Nephron (organoid): ENCODE results near the gene BAIAP2L2.
A peak's percentile ranks its signal among the peaks of the same experiment; 100 is the strongest.
"Not testable (repeated sequence)": the region's sequence is repeated elsewhere in the genome, so short reads cannot be mapped to it uniquely, and the experiment has no call there.

ENCODE experiments used
- H3K27ac Mint-ChIP-seq, 3 experiments: 2 replicates each; pipeline ENCODE4 v1.8.0; 2020; ENCODE audit warnings: mixed read lengths in 3 of 3, mild to moderate bottlenecking in 2 of 3, moderate library complexity in 1 of 3
- H3K27me3 Mint-ChIP-seq: 2 replicates; pipeline ENCODE4 v1.8.0; 2021; ENCODE audit warnings: low read depth, mild to moderate bottlenecking, moderate library complexity, mixed read lengths
- H3K36me3 Mint-ChIP-seq: 2 replicates; pipeline ENCODE4 v1.8.0; 2020; ENCODE audit warnings: low read depth, mixed read lengths
- H3K4me1 Mint-ChIP-seq: 2 replicates; pipeline ENCODE4 v1.8.0; 2020; ENCODE audit warnings: mixed read lengths
- H3K4me3 Mint-ChIP-seq, 3 experiments: 2 replicates each; pipeline ENCODE4 v1.8.0; 2020; ENCODE audit warnings: mild to moderate bottlenecking in 3 of 3, mixed read lengths in 3 of 3, moderate library complexity in 2 of 3
- H3K9me3 Mint-ChIP-seq: 2 replicates; pipeline ENCODE4 v1.8.0; 2020; ENCODE audit warnings: mixed read lengths
- CTCF ChIP-seq, 3 experiments: fragments of 200-600 bp; sonication (generic); IDR thresholded peaks; one replicate each; pipeline ENCODE4 v1.5.0; 2021; ENCODE audit warnings: antibody characterized with exemption in 3 of 3; ENCODE audit not compliant: unreplicated experiment in 3 of 3

Gene BAIAP2L2

GRCh38 chr22:38041760-38042487, 68.6 kb downstream of the BAIAP2L2 start:
- no peaks in the 10 kb centered on the region for H3K9me3 Mint-ChIP-seq
- no peaks in the 10 kb centered on the region for H3K36me3 Mint-ChIP-seq
- peaks cover 2% of the 10 kb centered on the region for H3K4me1 Mint-ChIP-seq
- peaks cover 19% of the 10 kb centered on the region for H3K27me3 Mint-ChIP-seq
- TF ChIP-seq CTCF (IDR thresholded peaks at IDR 0.05; ENCODE audit: unreplicated experiment in 3 of 3), result no peak
- no peak overlapping the region for H3K4me3 Mint-ChIP-seq
- H3K27ac Mint-ChIP-seq, result no peak overlapping the region

GRCh38 chr22:38040953-38041759, 69.3 kb downstream of the BAIAP2L2 start:
- no peak overlapping the region for H3K4me3 Mint-ChIP-seq
- H3K27ac Mint-ChIP-seq, result peak overlapping the region in 1 of 3 experiments; percentile 33
- H3K9me3 Mint-ChIP-seq, result no peaks in the 10 kb centered on the region
- TF ChIP-seq CTCF (IDR thresholded peaks at IDR 0.05; ENCODE audit: unreplicated experiment in 3 of 3), result no peak
- peaks cover 19% of the 10 kb centered on the region for H3K27me3 Mint-ChIP-seq
- no peaks in the 10 kb centered on the region for H3K36me3 Mint-ChIP-seq
- peaks cover 6% of the 10 kb centered on the region for H3K4me1 Mint-ChIP-seq

GRCh38 chr22:38038890-38039812, 71.3 kb downstream of the BAIAP2L2 start:
- no peaks in the 10 kb centered on the region for H3K36me3 Mint-ChIP-seq
- TF ChIP-seq CTCF (IDR thresholded peaks at IDR 0.05; ENCODE audit: unreplicated experiment in 3 of 3), result no peak
- peaks cover 17% of the 10 kb centered on the region for H3K4me1 Mint-ChIP-seq
- no peak overlapping the region for H3K27ac Mint-ChIP-seq
- no peak overlapping the region for H3K4me3 Mint-ChIP-seq
- H3K27me3 Mint-ChIP-seq, result peaks cover 14% of the 10 kb centered on the region
- H3K9me3 Mint-ChIP-seq, result no peaks in the 10 kb centered on the region

GRCh38 chr22:38038426-38038825, 72.1 kb downstream of the BAIAP2L2 start:
- no peak overlapping the region for H3K4me3 Mint-ChIP-seq
- H3K27me3 Mint-ChIP-seq, result peaks cover 11% of the 10 kb centered on the region
- TF ChIP-seq CTCF (IDR thresholded peaks at IDR 0.05; ENCODE audit: unreplicated experiment in 3 of 3), result no peak
- H3K9me3 Mint-ChIP-seq, result no peaks in the 10 kb centered on the region
- H3K4me1 Mint-ChIP-seq, result peaks cover 21% of the 10 kb centered on the region
- no peak overlapping the region for H3K27ac Mint-ChIP-seq
- H3K36me3 Mint-ChIP-seq, result no peaks in the 10 kb centered on the region

- Mint-ChIP-seq H3K4me1 (peaks cover 27% of the 10 kb centered on the region), H3K27me3 (peaks cover 11% of the 10 kb centered on the region), H3K27ac (peak overlapping the region in 1 of 3 experiments; percentile 64)
- not testable (repeated sequence) for H3K9me3 Mint-ChIP-seq, H3K36me3 Mint-ChIP-seq, H3K4me3 Mint-ChIP-seq
Measured at GRCh38 chr22:38037367-38038150, 72.9 kb downstream of the BAIAP2L2 start.
